ENCODE measurements around the gene ZNF91.
A peak's percentile ranks its signal among the peaks of the same experiment; 100 is the strongest.

DNA sequence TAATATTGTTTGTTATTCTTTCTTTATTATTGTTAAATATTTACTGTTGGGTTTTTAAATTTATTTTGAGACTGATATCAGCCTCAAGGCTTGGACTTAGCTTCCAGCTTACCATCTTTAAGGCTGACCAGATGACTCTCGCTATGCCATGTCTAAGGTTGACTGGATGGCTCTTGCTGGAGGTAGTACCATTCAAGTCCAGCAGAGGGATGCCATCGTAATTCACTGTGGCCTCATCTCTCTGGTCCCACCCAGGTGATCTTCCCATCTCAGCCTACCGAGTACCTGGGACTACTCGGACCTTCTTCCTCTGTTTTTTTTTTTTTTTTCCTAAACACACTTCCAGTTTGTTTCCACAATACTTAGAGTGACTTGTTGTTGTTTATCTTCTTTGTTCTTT is 41.7 kb upstream of the ZNF91 start:
- TF ChIP-seq, protein P1, sequence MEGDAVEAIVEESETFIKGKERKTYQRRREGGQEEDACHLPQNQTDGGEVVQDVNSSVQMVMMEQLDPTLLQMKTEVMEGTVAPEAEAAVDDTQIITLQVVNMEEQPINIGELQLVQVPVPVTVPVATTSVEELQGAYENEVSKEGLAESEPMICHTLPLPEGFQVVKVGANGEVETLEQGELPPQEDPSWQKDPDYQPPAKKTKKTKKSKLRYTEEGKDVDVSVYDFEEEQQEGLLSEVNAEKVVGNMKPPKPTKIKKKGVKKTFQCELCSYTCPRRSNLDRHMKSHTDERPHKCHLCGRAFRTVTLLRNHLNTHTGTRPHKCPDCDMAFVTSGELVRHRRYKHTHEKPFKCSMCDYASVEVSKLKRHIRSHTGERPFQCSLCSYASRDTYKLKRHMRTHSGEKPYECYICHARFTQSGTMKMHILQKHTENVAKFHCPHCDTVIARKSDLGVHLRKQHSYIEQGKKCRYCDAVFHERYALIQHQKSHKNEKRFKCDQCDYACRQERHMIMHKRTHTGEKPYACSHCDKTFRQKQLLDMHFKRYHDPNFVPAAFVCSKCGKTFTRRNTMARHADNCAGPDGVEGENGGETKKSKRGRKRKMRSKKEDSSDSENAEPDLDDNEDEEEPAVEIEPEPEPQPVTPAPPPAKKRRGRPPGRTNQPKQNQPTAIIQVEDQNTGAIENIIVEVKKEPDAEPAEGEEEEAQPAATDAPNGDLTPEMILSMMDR (conservative IDR thresholded peaks at IDR 0.05), result peak; percentile 45; the same call in 1 of the 2 replicates
- TF ChIP-seq EZH2 (IDR thresholded peaks at IDR 0.05; ENCODE audit: low read depth), result no peak
